GM04503 (cell line): ENCODE measurements around the gene KRTAP9-4.
"Not testable (repeated sequence)": the region's sequence is repeated elsewhere in the genome, so short reads cannot be mapped to it uniquely, and the experiment has no call there.

ENCODE experiments used
- DNase-seq: peaks from one replicate; pipeline ENCODE4 v3.0.0-alpha.2; 2012; ENCODE audit warnings: low read depth

Gene KRTAP9-4

GRCh38 chr17:41265078-41265477, 15.6 kb downstream of the KRTAP9-4 start, which contains the start of gene KRTAP9-6:
Gene KRTAP9-6 (plus strand): TSS chr17:41265378. CDS start chr17:41265378, 0 bp downstream.
- DNase-seq: no peak

DNA sequence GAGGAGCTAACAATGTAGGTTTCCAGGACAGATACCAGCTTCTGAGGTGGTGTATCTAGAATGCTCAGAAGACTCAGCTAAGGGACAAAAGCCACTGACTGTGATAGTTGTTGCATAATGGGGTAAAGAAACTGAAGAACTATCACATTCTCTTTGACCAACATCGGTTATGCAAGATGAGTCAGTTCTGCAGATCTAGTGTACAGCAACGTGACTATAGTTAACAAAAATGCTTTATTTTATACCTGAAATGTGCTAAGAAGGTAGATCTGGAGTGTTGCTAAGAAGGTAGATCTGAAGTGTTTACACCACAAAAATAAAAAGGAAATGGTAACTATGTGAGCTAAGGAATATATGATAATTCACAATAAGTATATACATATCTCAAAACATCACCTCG, 18.2 kb downstream of the KRTAP9-4 start:
- DNase-seq: no peak

GRCh38 chr17:41271323-41271722, 21.8 kb downstream of the KRTAP9-4 start:
- not testable (repeated sequence) for DNase-seq

DNA sequence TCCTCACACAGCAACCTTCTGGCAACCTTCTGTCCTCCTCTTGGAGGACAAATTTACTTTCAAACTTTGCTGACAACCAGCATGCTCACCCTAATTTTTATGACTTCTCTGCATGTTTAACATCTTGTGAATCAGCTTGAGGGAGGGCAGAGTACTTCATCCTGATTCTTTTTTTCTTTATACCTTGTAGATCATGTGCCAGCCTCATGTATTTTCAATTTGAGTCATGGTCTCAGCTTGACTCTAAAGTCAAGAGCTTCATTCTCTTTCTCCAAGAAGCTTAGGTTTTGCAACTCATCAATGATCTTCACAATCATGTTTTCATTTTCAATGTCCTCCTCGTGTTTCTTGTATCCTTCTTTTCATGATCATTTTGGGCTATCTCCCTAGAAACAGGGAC, 22.4 kb downstream of the KRTAP9-4 start:
- DNase-seq: no peak

DNA sequence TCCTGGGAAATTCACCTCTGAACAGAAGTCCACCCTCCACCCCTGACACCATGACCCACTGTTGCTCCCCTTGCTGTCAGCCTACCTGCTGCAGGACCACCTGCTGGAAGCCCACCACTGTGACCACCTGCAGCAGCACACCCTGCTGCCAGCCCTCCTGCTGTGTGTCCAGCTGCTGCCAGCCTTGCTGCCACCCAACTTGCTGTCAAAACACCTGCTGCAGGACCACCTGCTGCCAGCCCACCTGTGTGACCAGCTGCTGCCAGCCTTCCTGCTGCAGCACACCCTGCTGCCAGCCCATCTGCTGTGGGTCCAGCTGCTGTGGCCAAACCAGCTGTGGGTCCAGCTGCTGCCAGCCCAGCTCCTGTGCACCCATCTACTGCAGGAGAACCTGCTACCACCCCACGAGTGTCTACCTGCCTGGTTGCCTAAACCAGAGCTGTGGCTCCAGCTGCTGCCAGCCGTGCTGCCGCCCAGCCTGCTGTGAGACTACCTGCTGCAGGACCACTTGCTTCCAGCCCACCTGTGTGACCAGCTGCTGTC, 26.2 kb downstream of the KRTAP9-4 start, which contains the start of gene KRTAP9-7:
Gene KRTAP9-7, plus strand, starts transcription at position 51 of the 543 bp plus-strand sequence. Its CDS starts 0 bp downstream, at position 51.
- DNase-seq: not testable (repeated sequence)

DNA sequence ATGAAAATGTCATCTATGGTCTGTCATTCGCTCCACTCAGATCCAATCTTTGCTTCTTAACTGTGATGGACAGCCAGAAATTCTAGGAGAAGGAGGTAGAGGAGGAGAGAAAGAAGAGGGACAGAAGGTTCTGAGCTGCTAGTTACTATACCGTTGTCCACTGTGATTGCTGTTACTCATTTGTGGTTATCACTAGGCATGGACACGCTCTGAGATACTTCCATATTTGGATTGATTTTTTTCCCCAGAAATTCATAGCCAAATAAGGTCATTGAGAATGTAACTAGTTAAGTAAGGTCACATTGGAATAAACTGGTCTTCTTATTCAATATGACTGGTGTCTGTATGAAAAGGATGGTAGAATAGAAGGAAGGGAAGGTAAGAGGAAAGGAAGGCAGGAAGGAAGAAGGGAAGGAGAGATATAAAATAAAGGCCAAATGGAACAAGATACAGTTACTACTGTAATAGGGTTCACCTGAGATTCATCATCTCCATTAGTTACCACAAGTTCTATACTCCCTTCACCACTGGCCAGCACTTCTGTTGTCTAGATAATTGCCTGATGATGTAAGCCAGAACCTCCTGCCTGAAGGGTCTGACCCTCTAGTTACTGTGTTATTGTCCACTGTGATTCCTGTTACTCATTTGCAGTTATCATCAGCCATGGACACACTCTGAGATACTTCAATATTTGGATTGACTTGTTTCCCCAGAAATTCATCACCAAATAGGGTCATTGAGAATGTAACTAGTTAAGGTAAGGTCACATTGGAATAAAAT, 28.9 kb downstream of the KRTAP9-4 start:
- no peak for DNase-seq

- peak; percentile 42 for DNase-seq
These were observed 34.6 kb downstream of the KRTAP9-4 start for GRCh38 chr17:41284043-41284442.

DNA sequence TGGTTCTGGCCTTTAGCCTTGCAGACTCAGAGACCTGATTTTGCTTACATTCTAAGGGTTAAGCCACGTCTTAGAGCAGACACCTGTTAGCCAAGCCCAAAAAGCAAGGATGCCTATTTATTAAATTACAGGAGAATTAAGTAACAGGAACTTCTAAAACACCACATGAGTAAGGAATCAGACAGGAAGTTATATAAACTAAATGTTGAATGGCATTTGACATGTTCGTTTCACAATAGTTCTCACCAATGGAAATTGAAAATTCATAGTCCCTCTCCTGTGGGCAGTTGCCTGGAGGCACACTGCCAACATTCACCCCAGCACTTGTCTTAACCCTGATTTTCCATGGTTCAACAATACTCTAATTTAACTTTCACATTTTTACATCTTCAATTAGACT, 35.1 kb downstream of the KRTAP9-4 start:
- no peak for DNase-seq

DNA sequence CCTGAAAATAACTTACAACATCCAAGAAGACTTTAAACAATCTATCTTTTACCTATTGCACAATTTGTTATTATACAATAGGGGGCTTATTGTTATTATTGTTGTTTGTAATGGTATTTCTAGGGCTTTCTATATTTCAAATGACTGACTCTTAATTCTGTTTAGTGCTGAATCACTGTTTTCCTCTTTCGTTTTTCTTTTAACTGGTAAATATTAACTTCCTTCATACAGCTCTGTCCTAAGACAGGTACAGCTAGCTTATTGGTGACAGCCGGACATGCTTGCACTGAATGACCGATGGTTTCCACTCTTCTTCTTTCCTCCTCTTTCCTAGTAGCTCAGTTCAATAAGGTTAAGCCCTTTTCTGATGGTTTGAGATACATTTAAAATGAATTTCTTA, 37.6 kb downstream of the KRTAP9-4 start:
- no peak for DNase-seq

DNA sequence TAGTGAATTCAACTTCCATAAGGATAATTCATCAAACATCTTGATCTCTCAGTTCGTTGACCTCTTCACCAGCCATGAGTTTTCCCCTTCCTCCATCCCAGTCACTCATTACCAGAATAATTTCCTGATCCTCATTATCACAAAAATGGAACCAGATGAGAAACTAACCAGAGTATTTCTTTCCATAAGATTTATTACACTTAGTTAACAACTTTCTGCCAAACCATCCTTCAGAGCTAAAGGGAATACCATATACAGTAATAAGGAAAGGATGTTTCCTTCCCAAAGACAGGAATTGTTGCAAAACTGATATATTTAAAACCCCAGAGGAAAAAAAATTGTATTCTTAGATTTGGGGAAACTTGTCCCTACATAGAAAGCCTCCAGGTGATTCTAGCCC, 44.5 kb downstream of the KRTAP9-4 start:
- no peak for DNase-seq

GRCh38 chr17:41296846-41297245, 47.4 kb downstream of the KRTAP9-4 start:
- no peak for DNase-seq

DNA sequence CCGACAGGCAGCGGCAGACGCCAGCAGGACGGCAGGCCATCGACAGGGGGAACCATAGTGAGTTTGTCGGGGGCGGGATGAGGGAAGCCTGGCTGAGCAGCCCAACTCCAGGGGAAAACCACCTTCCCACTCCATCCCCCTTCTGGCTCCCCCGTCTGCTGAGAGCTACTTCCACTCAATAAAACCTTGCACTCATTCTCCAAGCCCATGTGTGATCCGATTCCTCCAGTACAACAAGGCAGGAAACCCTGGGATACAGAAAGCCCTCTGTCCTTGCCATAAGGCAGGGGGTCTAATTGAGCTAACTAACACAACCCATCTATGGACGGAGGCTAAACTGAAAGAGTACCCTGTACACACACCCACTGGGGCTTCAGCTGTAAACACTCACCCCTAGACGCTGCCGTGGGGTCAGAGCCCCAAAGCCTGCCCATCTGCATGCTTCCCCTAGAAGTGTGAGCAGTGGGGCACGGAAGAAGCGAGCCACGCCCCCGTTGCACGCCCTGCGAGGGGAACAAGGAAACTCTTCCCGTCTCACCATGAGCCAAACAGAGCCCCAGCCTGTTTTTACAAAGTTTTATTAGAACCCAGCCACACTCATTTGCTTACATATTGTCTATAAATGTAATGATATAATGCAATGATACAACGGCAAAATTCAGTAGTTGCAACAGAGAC, 49.1 kb downstream of the KRTAP9-4 start:
- DNase-seq: no peak
